Measurements from ENCODE around the gene ZNF502. TPM values are rescaled to one million over a fixed set of nuclear protein-coding genes. Genes with fewer than 3 reads are reported as not detected.

Gene ZNF502
- total RNA-seq, 2 experiments from 2014 or later: 1.3 to 1.5 TPM

DNA sequence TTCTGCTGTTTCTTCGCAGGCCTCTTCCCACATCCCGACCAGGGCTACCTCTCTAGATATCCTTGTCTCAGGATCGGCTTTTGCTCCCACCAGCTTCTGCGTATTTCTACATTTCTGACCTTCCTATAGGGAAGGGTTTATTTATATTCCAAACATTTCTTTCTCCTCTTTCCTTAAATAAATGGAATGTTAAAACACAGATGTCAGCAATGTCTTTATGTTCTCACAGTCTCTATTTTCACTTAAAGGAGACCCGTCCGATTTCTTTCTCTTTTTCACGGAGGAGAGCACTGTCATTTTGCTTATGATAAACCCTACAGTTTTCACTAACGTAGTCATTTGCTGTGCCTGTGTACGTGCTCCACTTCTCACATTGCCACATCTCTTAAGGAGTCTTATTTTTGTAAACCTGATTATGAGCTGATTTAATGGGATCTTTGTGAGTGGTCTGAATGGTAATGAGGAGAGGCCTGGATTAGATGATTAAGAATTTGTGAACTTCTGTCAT lies 49.8 kb downstream of the ZNF502 start:
- POLR2A ChIA-PET: interaction anchor here (2.3 kb wide), 1 partner anchor 33 kb away, joined by 12 read pairs; the partner anchor contains the start of gene ZNF501
- CTCF ChIA-PET: interaction anchor here (1.0 kb wide), 1 partner anchor 35 kb away, joined by 3 read pairs; no protein-coding TSS in a partner anchor

DNA sequence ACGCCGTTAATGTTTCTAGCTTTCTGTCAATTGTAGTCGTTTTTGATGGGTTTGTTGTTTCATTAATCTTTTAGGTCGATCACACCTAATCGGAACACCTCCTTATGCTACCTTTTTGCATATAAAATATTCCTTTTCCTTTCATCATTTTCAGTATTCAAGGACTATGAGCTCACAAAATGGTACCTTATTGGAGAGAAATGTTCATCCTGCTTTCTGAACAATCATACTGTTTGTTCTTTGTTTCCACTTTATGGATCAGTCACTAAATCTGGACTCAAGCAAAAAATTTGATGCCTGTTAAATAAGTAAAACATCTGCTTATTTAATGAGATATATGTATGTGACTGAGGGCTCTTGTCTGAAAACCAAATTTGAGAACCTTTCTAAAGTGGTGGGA lies 50.2 kb downstream of the ZNF502 start:
- CTCF ChIA-PET: no interaction called here

GRCh38 chr3:44764248-44764647 lies 51.8 kb downstream of the ZNF502 start:
- POLR2A ChIA-PET: no interaction called here
- CTCF ChIA-PET: no interaction called here

More for the DNA sequence above, 50.2 kb downstream of the ZNF502 start:
- POLR2A ChIA-PET: interaction anchor here (0.6 to 2.3 kb wide), 3 partner anchors 32 to 1912 kb away, joined by 3 to 12 read pairs (median 7); partner anchors contain the start of gene ZNF501

GRCh38 chr3:44771424-44772098 lies 59.1 kb downstream of the ZNF502 start:
- POLR2A ChIA-PET: no interaction called here

GRCh38 chr3:44772099-44772442 lies 59.6 kb downstream of the ZNF502 start:
- POLR2A ChIA-PET: no interaction called here
- CTCF ChIA-PET: no interaction called here

More at GRCh38 chr3:44771424-44772098, 59.1 kb downstream of the ZNF502 start:
- CTCF ChIA-PET: no interaction called here

Other genes with a start within 250 kb of the ZNF502 start
- gene ZNF445, start 235.0 kb upstream of the ZNF502 start, total RNA-seq: 10 to 100 TPM; 14.1 to 14.4 TPM
- gene ZKSCAN7, start 157.5 kb upstream of the ZNF502 start, total RNA-seq: 1 to 10 TPM; 3.4 to 3.6 TPM
- gene ZNF660, start 127.7 kb upstream of the ZNF502 start, total RNA-seq: under 1 TPM; 0.32 to 0.48 TPM
- 10 to 100 TPM; 13.0 to 13.1 TPM for gene ZNF197, start 87.6 kb upstream of the ZNF502 start, total RNA-seq
- gene ZNF35, start 63.9 kb upstream of the ZNF502 start, total RNA-seq: 1 to 10 TPM; 6.3 to 7.9 TPM
- gene ZNF501, start 17.0 kb downstream of the ZNF502 start, total RNA-seq: 1 to 10 TPM; 3.6 to 5.0 TPM
- 10 to 100 TPM; 44.5 to 52.9 TPM for gene KIAA1143, start 49.0 kb downstream of the ZNF502 start, total RNA-seq
- 10 to 100 TPM; 24.0 to 25.7 TPM for gene KIF15, start 49.1 kb downstream of the ZNF502 start, total RNA-seq
- gene TMEM42, start 149.3 kb downstream of the ZNF502 start, total RNA-seq: 1 to 10 TPM; 9.4 TPM
- gene TGM4, start 161.9 kb downstream of the ZNF502 start, total RNA-seq: not detected